Ovary (tissue), 3 donors: ENCODE results near the gene PDE3B.

Experiments
- EP300 ChIP-seq: sonication (generic); formaldehyde crosslinking; IDR thresholded peaks from one replicate; pipeline ENCODE4 v1.6.1; 2017; ENCODE audit warnings: antibody characterized with exemption
- POLR2A ChIP-seq: fragments of 450-650 bp; IDR thresholded peaks from one replicate; pipeline ENCODE4 v1.6.1; 2017; ENCODE audit warnings: antibody characterized with exemption, mild to moderate bottlenecking, moderate library complexity
- TF ChIP-seq, protein P1 (sequence below), 3 donors: fragments of 450-650 bp in 2 of 3; fragments of 200-600 bp in 1 of 3; IDR thresholded peaks; one replicate each; pipeline versions ENCODE4 v1.5.1 to v1.8.0; 2016 to 2022; ENCODE audit warnings: antibody characterized with exemption in 3 of 3, mild to moderate bottlenecking in 1 of 3
- donor health status: DM: no; HTN: no; CAD: no.

DNA sequence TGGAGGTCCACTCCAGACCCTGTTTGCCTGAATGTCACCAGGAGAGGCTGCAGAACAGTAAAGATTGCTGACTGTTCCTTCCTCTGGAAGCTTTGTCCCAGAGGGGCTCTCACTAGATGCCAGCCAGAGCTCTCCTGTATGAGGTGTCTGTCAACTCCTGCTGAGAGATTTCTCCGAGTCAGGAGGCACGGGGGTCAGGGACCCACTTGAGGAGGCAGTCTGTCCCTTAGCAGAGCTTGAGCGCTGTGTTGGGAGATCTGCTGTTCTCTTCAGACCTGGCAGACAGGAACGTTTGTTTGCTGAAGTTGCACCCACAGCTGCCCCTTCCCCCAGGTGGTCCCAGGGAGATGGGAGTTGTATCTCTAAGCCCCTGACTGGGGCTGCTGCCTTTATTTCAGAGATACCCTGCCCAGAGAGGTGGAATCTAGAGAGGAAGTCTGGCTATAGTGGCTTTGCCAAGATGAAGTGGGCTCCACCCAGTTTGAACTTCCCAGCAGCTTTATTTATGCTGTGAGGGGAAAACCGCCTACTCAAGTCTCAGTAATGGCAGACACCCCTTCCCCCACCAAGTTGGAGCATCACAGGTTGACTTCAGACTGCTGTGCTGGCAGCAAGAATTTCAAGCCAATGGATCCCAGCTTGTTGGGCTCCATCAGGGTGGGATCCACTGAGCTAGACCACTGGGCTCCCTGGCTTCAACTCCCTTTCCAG, 99.4 kb downstream of the PDE3B start:
- TF ChIP-seq, protein P1, sequence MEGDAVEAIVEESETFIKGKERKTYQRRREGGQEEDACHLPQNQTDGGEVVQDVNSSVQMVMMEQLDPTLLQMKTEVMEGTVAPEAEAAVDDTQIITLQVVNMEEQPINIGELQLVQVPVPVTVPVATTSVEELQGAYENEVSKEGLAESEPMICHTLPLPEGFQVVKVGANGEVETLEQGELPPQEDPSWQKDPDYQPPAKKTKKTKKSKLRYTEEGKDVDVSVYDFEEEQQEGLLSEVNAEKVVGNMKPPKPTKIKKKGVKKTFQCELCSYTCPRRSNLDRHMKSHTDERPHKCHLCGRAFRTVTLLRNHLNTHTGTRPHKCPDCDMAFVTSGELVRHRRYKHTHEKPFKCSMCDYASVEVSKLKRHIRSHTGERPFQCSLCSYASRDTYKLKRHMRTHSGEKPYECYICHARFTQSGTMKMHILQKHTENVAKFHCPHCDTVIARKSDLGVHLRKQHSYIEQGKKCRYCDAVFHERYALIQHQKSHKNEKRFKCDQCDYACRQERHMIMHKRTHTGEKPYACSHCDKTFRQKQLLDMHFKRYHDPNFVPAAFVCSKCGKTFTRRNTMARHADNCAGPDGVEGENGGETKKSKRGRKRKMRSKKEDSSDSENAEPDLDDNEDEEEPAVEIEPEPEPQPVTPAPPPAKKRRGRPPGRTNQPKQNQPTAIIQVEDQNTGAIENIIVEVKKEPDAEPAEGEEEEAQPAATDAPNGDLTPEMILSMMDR (IDR thresholded peaks at IDR 0.05), result no peak
- TF ChIP-seq EP300 (no peak), POLR2A (no peak)
